ENCODE results near the gene GJB4. TPM values are rescaled to one million over a fixed set of nuclear protein-coding genes. Genes with fewer than 3 reads are reported as not detected.

The GJB4 gene
- polyA plus RNA-seq, 2 of the 4 experiments (the other 2 are of a cell fraction) = not detected

DNA sequence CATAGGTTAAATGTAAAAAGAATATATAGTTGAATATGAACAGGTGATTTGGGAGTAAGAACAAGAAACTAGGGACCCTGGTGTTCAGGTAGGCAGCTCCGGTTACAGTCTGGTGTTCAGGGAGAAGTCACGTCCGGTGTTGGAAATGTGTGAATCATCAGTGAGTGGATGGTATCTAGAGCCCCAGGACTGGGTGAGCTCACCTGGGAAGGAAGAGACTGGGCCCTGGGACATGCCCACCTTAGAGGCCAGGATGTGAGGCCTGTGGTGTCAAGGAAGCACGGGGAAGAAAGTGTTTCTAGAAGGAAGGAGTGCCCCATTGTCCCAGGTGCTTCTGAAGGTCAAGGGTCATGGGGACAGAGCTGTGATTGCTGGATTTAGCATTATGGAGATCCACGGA lies 20.0 kb downstream of the GJB4 start:
- DNase-seq (ENCODE audit: low read depth in 1 of 2, low spot score in 1 of 2) (no peak), FAIRE-seq (no peak), ATAC-seq (no peak)
- ChIA-PET CTCF (interaction anchor here (0.7 to 1.1 kb wide), 3 partner anchors 10 to 36 kb away, joined by 3 read pairs; no protein-coding TSS in a partner anchor), POLR2A (no interaction called here)
- no peaks in the 10 kb centered on the region for H3K9me3 ChIP-seq
- TF ChIP-seq PBX3 (IDR thresholded peaks at IDR 0.05) = no peak
- TF ChIP-seq ATOH8 (CRISPR knock-in tag; IDR thresholded peaks at IDR 0.05; ENCODE audit: low read depth) = no peak
- no peak for TF ChIP-seq HMGXB4 (CRISPR knock-in tag; IDR thresholded peaks at IDR 0.05; ENCODE audit: borderline replicate concordance)
- TF ChIP-seq, protein P1, sequence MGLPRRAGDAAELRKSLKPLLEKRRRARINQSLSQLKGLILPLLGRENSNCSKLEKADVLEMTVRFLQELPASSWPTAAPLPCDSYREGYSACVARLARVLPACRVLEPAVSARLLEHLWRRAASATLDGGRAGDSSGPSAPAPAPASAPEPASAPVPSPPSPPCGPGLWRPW (IDR thresholded peaks at IDR 0.05) = no peak
- TF ChIP-seq RFX5 (IDR thresholded peaks at IDR 0.05) = no peak
- TF ChIP-seq EP300 (IDR thresholded peaks at IDR 0.05) = no peak
- no peak for TF ChIP-seq CHD2 (IDR thresholded peaks at IDR 0.05; ENCODE audit: low read length, partially characterized antibody)
- no peak for TF ChIP-seq E2F6 (IDR thresholded peaks at IDR 0.05; ENCODE audit: borderline replicate concordance, low read depth)
- no peak for TF ChIP-seq ESRRA (IDR thresholded peaks at IDR 0.05; ENCODE audit: borderline replicate concordance, low read length)
- TF ChIP-seq CBX2 (IDR thresholded peaks at IDR 0.05; ENCODE audit: borderline replicate concordance, low read depth) = no peak
- TF ChIP-seq NFE2L2 (conservative IDR thresholded peaks at IDR 0.05; ENCODE audit: low read length) = no peak
- no peak for TF ChIP-seq RNF2 (IDR thresholded peaks at IDR 0.05; ENCODE audit: borderline replicate concordance, low read depth)
- TF ChIP-seq HOXB5 (CRISPR knock-in tag; IDR thresholded peaks at IDR 0.05) = no peak
- no peak for TF ChIP-seq ZFP36 (IDR thresholded peaks at IDR 0.05; ENCODE audit: borderline replicate concordance, partially characterized antibody)
- no peak for TF ChIP-seq TP53 (CRISPR knock-in tag; IDR thresholded peaks at IDR 0.05)
- H3K4me3 ChIP-seq = no peak overlapping the region
- WGBS (ENCODE audit: missing lambda C conversion rate) = 43% methylated on average over 5 of the region's 5 CpGs
- H3K4me1 ChIP-seq = peaks cover 9% of the 10 kb centered on the region; the same call in 1 of the 3 replicates
- H3K27ac ChIP-seq = no peak overlapping the region; a peak in 1 of 6 replicates
- no peak overlapping the region for H3K4me2 ChIP-seq

GRCh38 chr1:34779962-34780361 lies 20.4 kb downstream of the GJB4 start:
- peaks cover 9% of the 10 kb centered on the region; the same call in 1 of the 3 replicates for H3K4me1 ChIP-seq
- no peaks in the 10 kb centered on the region for H3K9me3 ChIP-seq
- H3K4me3 ChIP-seq = no peak overlapping the region
- TF ChIP-seq PHF8 (IDR thresholded peaks at IDR 0.05; ENCODE audit: borderline replicate concordance, low read depth) (no peak), EHMT2 (IDR thresholded peaks at IDR 0.05; ENCODE audit: low read depth) (no peak), RCOR1 (IDR thresholded peaks at IDR 0.05; ENCODE audit: low read depth, low read length) (no peak), CBX8 (IDR thresholded peaks at IDR 0.05) (no peak)
- H3K27ac ChIP-seq = no peak overlapping the region; a peak in 1 of 6 replicates
- FAIRE-seq = no peak
- no peak overlapping the region for H3K4me2 ChIP-seq
- CTCF ChIA-PET = interaction anchor here (0.7 to 1.1 kb wide), 2 partner anchors 9 to 15 kb away, joined by 3 read pairs; no protein-coding TSS in a partner anchor
- no peak for ATAC-seq
- 93% methylated on average over 5 of the region's 5 CpGs for WGBS (ENCODE audit: missing lambda C conversion rate)
- DNase-seq (ENCODE audit: low read depth in 1 of 2, low spot score in 1 of 2) = no peak
- POLR2A ChIA-PET = no interaction called here

All from A549 (cell line).